Fibroblast of mammary gland (primary cell): Measurements from ENCODE around the gene KRT28.
"Not testable (repeated sequence)": the region's sequence is repeated elsewhere in the genome, so short reads cannot be mapped to it uniquely, and the experiment has no call there.

Experiments
- DNase-seq: peaks from one replicate; pipeline ENCODE4 v3.0.0-alpha.2; 2010; ENCODE audit warnings: low read depth
- H3K4me3 ChIP-seq: 2 replicates; pipeline ENCODE4 v1.5.1; 2011; ENCODE audit warnings: low read depth, mild to moderate bottlenecking, low read length, moderate library complexity; ENCODE audit not compliant: control insufficient read depth
- TF ChIP-seq, protein P1 (sequence below): conservative IDR thresholded peaks from 2 replicates; pipeline ENCODE4 v1.5.1; 2011; ENCODE audit warnings: low read depth, low read length, inconsistent platforms; ENCODE audit not compliant: control insufficient read depth, insufficient read depth

The KRT28 gene

GRCh38 chr17:40753804-40754203 lies 46.0 kb downstream of the KRT28 start:
- H3K4me3 ChIP-seq: no peak overlapping the region
- DNase-seq: no peak
- TF ChIP-seq, protein P1, sequence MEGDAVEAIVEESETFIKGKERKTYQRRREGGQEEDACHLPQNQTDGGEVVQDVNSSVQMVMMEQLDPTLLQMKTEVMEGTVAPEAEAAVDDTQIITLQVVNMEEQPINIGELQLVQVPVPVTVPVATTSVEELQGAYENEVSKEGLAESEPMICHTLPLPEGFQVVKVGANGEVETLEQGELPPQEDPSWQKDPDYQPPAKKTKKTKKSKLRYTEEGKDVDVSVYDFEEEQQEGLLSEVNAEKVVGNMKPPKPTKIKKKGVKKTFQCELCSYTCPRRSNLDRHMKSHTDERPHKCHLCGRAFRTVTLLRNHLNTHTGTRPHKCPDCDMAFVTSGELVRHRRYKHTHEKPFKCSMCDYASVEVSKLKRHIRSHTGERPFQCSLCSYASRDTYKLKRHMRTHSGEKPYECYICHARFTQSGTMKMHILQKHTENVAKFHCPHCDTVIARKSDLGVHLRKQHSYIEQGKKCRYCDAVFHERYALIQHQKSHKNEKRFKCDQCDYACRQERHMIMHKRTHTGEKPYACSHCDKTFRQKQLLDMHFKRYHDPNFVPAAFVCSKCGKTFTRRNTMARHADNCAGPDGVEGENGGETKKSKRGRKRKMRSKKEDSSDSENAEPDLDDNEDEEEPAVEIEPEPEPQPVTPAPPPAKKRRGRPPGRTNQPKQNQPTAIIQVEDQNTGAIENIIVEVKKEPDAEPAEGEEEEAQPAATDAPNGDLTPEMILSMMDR: no peak

- H3K4me3 ChIP-seq: no peak overlapping the region
- TF ChIP-seq, protein P1: no peak
- no peak for DNase-seq
Measured at GRCh38 chr17:40751065-40751464, 48.7 kb downstream of the KRT28 start.

DNA sequence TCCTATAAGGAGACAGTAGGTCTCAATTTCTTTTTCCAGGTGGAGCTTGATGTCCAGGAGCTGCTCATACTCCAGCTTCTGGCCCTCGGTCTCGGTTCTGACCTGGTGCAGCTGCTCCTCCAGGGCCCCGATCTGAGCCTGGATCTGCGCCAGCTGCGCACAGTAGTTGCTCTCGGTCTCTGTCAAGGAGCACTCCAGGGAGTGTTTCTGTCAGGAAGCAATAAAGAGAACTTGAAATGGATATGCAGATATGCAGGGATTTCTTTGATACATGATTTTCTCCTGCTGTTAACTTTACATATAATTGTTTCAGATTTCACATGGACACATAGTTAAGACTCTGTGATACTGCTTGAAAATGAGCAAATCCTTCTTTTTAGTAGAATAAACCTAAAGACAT lies 49.4 kb downstream of the KRT28 start:
- TF ChIP-seq, protein P1: no peak
- H3K4me3 ChIP-seq: no peak overlapping the region
- DNase-seq: no peak

GRCh38 chr17:40748666-40749065 lies 51.1 kb downstream of the KRT28 start:
- DNase-seq: not testable (repeated sequence)

More at GRCh38 chr17:40748666-40749065, 51.1 kb downstream of the KRT28 start:
- H3K4me3 ChIP-seq: not testable (repeated sequence)
